IMR-90 (cell line): ENCODE measurements around the gene UBAC1. TPM values are rescaled to one million over a fixed set of nuclear protein-coding genes. Genes with fewer than 3 reads are reported as not detected.

Experiments used
- ATAC-seq: fragments of 200-7000 bp; cut with Tn5 transposase; 2 replicates; pipeline ENCODE4 v1.9.1; 2020; ENCODE audit warnings: low read depth, mild to moderate bottlenecking, moderate library complexity
- BruUV-seq: library from RNA; stranded (reverse); fragments of 400-500 nt; replicated peaks from 2 replicates; lab custom pipeline; 2021; lab: Mats Ljungman, UMichigan
- CTCF ChIA-PET: fragments of 300-600 bp; formaldehyde crosslinking; extraction: SDS; loops from one replicate; lab custom pipeline; 2021; ENCODE audit warnings: antibody characterized with exemption; lab: Yijun Ruan, JAX
- POLR2A ChIA-PET: fragments of 300-600 bp; sonication (Branson Sonifier 250); formaldehyde crosslinking; loops from one replicate; lab custom pipeline; 2022; ENCODE audit warnings: antibody characterized with exemption; ENCODE audit not compliant: unreplicated experiment; lab: Charles Lee
- DNase-seq: peaks from one replicate; pipeline ENCODE4 v3.0.0; 2013
- H2AFZ ChIP-seq: replicated peaks from 2 replicates; pipeline ENCODE3; 2013; ENCODE audit warnings: low read length, mild to moderate bottlenecking; ENCODE audit not compliant: poor library complexity
- H2AK5ac ChIP-seq: 2 replicates; pipeline ENCODE4 v1.6.1; 2013; ENCODE audit warnings: low read depth, low read length, inconsistent platforms
- H2AK9ac ChIP-seq: replicated peaks from 2 replicates; pipeline ENCODE3; 2013; ENCODE audit warnings: mild to moderate bottlenecking, low read depth, low read length, moderate library complexity; ENCODE audit not compliant: poor library complexity
- H2BK120ac ChIP-seq: 2 replicates; pipeline ENCODE4 v1.6.1; 2013; ENCODE audit warnings: low read depth, low read length, inconsistent platforms
- H2BK15ac ChIP-seq: 3 replicates; pipeline ENCODE4 v1.6.1; 2013; ENCODE audit warnings: low read depth, low read length, inconsistent platforms
- H2BK20ac ChIP-seq: 2 replicates; pipeline ENCODE4 v1.6.1; 2013; ENCODE audit warnings: low read depth, mild to moderate bottlenecking, inconsistent platforms, low read length, moderate library complexity
- H2BK5ac ChIP-seq: 2 replicates; pipeline ENCODE4 v1.6.1; 2013; ENCODE audit warnings: mild to moderate bottlenecking, low read depth, low read length, inconsistent platforms; ENCODE audit not compliant: poor library complexity, severe bottlenecking
- H3K14ac ChIP-seq: replicated peaks from 2 replicates; pipeline ENCODE4 v1.6.1; 2013; ENCODE audit warnings: low read depth, low read length, inconsistent platforms
- H3K18ac ChIP-seq: 2 replicates; pipeline ENCODE4 v1.6.1; 2013; ENCODE audit warnings: low read depth, low read length, control low read depth
- H3K23ac ChIP-seq: 2 replicates; pipeline ENCODE4 v1.6.1; 2013; ENCODE audit warnings: low read depth, low read length, inconsistent platforms
- H3K27ac ChIP-seq: 2 replicates; pipeline ENCODE4 v1.5.1; 2013; ENCODE audit warnings: mild to moderate bottlenecking, control low read depth, low read length; ENCODE audit not compliant: insufficient read depth
- H3K27me3 ChIP-seq: 2 replicates; pipeline ENCODE4 v1.6.1; 2013; ENCODE audit warnings: low read length; ENCODE audit not compliant: control insufficient read depth, insufficient read depth
- H3K36me3 ChIP-seq: 2 replicates; pipeline ENCODE4 v1.6.1; 2013; ENCODE audit warnings: low read length, mixed read lengths; ENCODE audit not compliant: control insufficient read depth, insufficient read depth
- H3K4ac ChIP-seq: 2 replicates; pipeline ENCODE4 v1.6.1; 2013; ENCODE audit warnings: low read depth, low read length, inconsistent platforms
- H3K4me1 ChIP-seq: 2 replicates; pipeline ENCODE4 v1.6.1; 2013; ENCODE audit warnings: low read length, mixed read lengths; ENCODE audit not compliant: control insufficient read depth, insufficient read depth
- H3K4me2 ChIP-seq: 2 replicates; pipeline ENCODE4 v1.6.1; 2013; ENCODE audit warnings: low read depth, mild to moderate bottlenecking, control low read depth, low read length, moderate library complexity
- H3K4me3 ChIP-seq: 2 replicates; pipeline ENCODE4 v1.5.1; 2013; ENCODE audit warnings: low read depth, mild to moderate bottlenecking, control low read depth, low read length, moderate library complexity; ENCODE audit not compliant: insufficient read depth
- H3K56ac ChIP-seq: 2 replicates; pipeline ENCODE4 v1.6.1; 2013; ENCODE audit warnings: low read length, inconsistent platforms; ENCODE audit not compliant: insufficient read depth; ENCODE audit errors: extremely low read depth
- H3K79me1 ChIP-seq, 2 experiments: 2 replicates each; pipeline ENCODE4 v1.6.1; 2013; ENCODE audit warnings: low read length in 2 of 2, inconsistent platforms in 1 of 2, low read depth in 1 of 2
- H3K9ac ChIP-seq: 2 replicates; pipeline ENCODE4 v1.6.1; 2013; ENCODE audit warnings: low read depth, low read length, control low read depth
- H3K9me1 ChIP-seq: 2 replicates; pipeline ENCODE4 v1.6.1; 2013; ENCODE audit warnings: low read length, inconsistent platforms; ENCODE audit not compliant: insufficient read depth
- H3K9me3 ChIP-seq: 2 replicates; pipeline ENCODE4 v1.6.1; 2013; ENCODE audit warnings: low read length; ENCODE audit not compliant: control insufficient read depth, insufficient read depth
- H4K20me1 ChIP-seq: 2 replicates; pipeline ENCODE4 v1.6.1; 2013; ENCODE audit warnings: low read length, inconsistent platforms; ENCODE audit not compliant: insufficient read depth
- H4K5ac ChIP-seq: 2 replicates; pipeline ENCODE4 v1.6.1; 2013; ENCODE audit warnings: mild to moderate bottlenecking, low read depth, low read length, control low read depth
- H4K8ac ChIP-seq, 2 experiments: 2 replicates each; pipeline ENCODE4 v1.6.1; 2013; ENCODE audit warnings: low read depth in 2 of 2, low read length in 2 of 2, control low read depth in 1 of 2, inconsistent platforms in 1 of 2
- H4K91ac ChIP-seq: 2 replicates; pipeline ENCODE4 v1.6.1; 2013; ENCODE audit warnings: low read depth, low read length, inconsistent platforms; ENCODE audit not compliant: insufficient read depth
- CEBPB ChIP-seq: IDR thresholded peaks from 2 replicates; pipeline ENCODE4 v1.6.1; 2012; ENCODE audit warnings: low read depth, low read length, improper control_type of control experiment
- CHD1 ChIP-seq: IDR thresholded peaks from 2 replicates; pipeline ENCODE4 v1.6.1; 2012; ENCODE audit warnings: low read depth, low read length, improper control_type of control experiment
- CTCF ChIP-seq: conservative IDR thresholded peaks from 2 replicates; pipeline ENCODE4 v1.5.1; 2012; ENCODE audit warnings: mild to moderate bottlenecking, low read depth, low read length, improper control_type of control experiment
- ELK1 ChIP-seq: fragments of 150-350 bp; IDR thresholded peaks from 2 replicates; pipeline ENCODE4 v1.6.1; 2016; ENCODE audit warnings: low read depth, mild to moderate bottlenecking, low read length, moderate library complexity, borderline replicate concordance
- FOS ChIP-seq: fragments of 150-350 bp; IDR thresholded peaks from 2 replicates; pipeline ENCODE4 v1.6.1; 2016; ENCODE audit warnings: low read depth, low read length
- MAFK ChIP-seq: IDR thresholded peaks from 2 replicates; pipeline ENCODE4 v1.6.1; 2012; ENCODE audit warnings: low read depth, low read length, improper control_type of control experiment
- MAZ ChIP-seq: IDR thresholded peaks from 2 replicates; pipeline ENCODE4 v1.6.1; 2012; ENCODE audit warnings: low read depth, mild to moderate bottlenecking, low read length, improper control_type of control experiment, moderate library complexity, borderline replicate concordance
- MXI1 ChIP-seq: IDR thresholded peaks from 2 replicates; pipeline ENCODE4 v1.6.1; 2012; ENCODE audit warnings: low read depth, mild to moderate bottlenecking, low read length, moderate library complexity, borderline replicate concordance
- NFE2L2 ChIP-seq: fragments of 150-350 bp; IDR thresholded peaks from 2 replicates; pipeline ENCODE4 v1.6.1; 2016; ENCODE audit warnings: low read depth, mild to moderate bottlenecking, low read length
- POLR2A ChIP-seq: IDR thresholded peaks from 2 replicates; pipeline ENCODE4 v1.6.1; 2012; ENCODE audit warnings: mild to moderate bottlenecking, low read depth, low read length
- RAD21 ChIP-seq: IDR thresholded peaks from 2 replicates; pipeline ENCODE4 v1.6.1; 2012; ENCODE audit warnings: low read length, improper control_type of control experiment
- RCOR1 ChIP-seq: IDR thresholded peaks from 2 replicates; pipeline ENCODE4 v1.6.1; 2012; ENCODE audit warnings: mild to moderate bottlenecking, low read length, improper control_type of control experiment; ENCODE audit not compliant: insufficient replicate concordance
- RFX5 ChIP-seq: IDR thresholded peaks from 2 replicates; pipeline ENCODE4 v1.8.0; 2012; ENCODE audit warnings: low read depth, mild to moderate bottlenecking, low read length, moderate library complexity
- SMC3 ChIP-seq: fragments of 150-350 bp; IDR thresholded peaks from 2 replicates; pipeline ENCODE4 v1.6.1; 2016; ENCODE audit warnings: low read depth, mild to moderate bottlenecking, antibody characterized with exemption, low read length, moderate library complexity
- USF2 ChIP-seq: fragments of 150-350 bp; IDR thresholded peaks from 2 replicates; pipeline ENCODE4 v1.6.1; 2017; ENCODE audit warnings: mild to moderate bottlenecking, antibody characterized with exemption, low read length, low read depth
- WGBS, 2 experiments: methylation state at CpG; one replicate each; pipeline versions ENCODE4 v1.1.5 to v1.1.7; 2013; ENCODE audit warnings: missing lambda C conversion rate in 2 of 2; ENCODE audit not compliant: insufficient read length in 1 of 2; ENCODE audit errors: extremely low coverage in 2 of 2; 5-methylcytosine and 5-hydroxymethylcytosine counted together
- dilution Hi-C: fragments of 300-500 bp; cut with HindIII; formaldehyde crosslinking; loops from one replicate; pipeline ENCODE4 v1.14.3; 2018; ENCODE audit warnings: low sequenced_read_pairs; ENCODE audit not compliant: unreplicated experiment
- in situ Hi-C: fragments of 300-500 bp; cut with MboI; formaldehyde crosslinking; loops from 3 replicates; pipeline ENCODE4 v1.14.3; 2019; ENCODE audit warnings: low sequenced_read_pairs, inconsistent platforms, mixed read lengths
- intact Hi-C: fragments of 100-400 bp; cut with micrococcal nuclease; formaldehyde crosslinking; loops from 2 replicates; pipeline ENCODE4 v1.10.0; 2022
- polyA plus RNA-seq, 3 experiments: library from polyadenylated mRNA; depleted of rRNA; stranded (reverse); fragments of >200 nt; gene quantifications; 2 replicates each; pipeline ENCODE4 v1.2.3, GENCODE V29; 2012; ENCODE audit warnings: low replicate concordance in 1 of 3
- total RNA-seq: library from RNA; depleted of rRNA; stranded (reverse); fragments of >200 nt; gene quantifications from 2 replicates; pipeline ENCODE4 v1.2.3, GENCODE V29; 2012

The UBAC1 gene
- total and polyA plus RNA-seq, 2 of the 4 experiments (the other 2 are of a cell fraction) = 25.3 to 33.9 TPM

GRCh38 chr9:135890190-135891026 lies 70.8 kb downstream of the UBAC1 start:
- CTCF ChIA-PET = interaction anchor here (0.6 kb wide), 1 partner anchor 9 kb away, joined by 3 read pairs; no protein-coding TSS in a partner anchor
- H2BK120ac ChIP-seq = no peak overlapping the region
- H3K9me1 ChIP-seq = peaks cover 36% of the 10 kb centered on the region
- H3K56ac ChIP-seq = no peak overlapping the region
- no peak overlapping the region for H3K4ac ChIP-seq
- no TSS peak for BruUV-seq
- intact Hi-C loops (no loop called here), dilution Hi-C loops (no loop called here), in situ Hi-C loops (no loop called here)
- no peak overlapping the region for H3K9ac ChIP-seq
- no peak overlapping the region for H2AK5ac ChIP-seq
- no peak for ATAC-seq
- no peak overlapping the region for H2AFZ ChIP-seq
- no peaks in the 10 kb centered on the region for H3K27me3 ChIP-seq
- H2BK5ac ChIP-seq = no peak overlapping the region
- no peak overlapping the region for H2BK20ac ChIP-seq
- H4K5ac ChIP-seq = no peak overlapping the region
- no peak overlapping the region for H3K27ac ChIP-seq
- no peak overlapping the region for H2BK15ac ChIP-seq
- H3K14ac ChIP-seq = no peak overlapping the region
- H3K23ac ChIP-seq = no peak overlapping the region
- peak overlapping the region; percentile 13 for H2AK9ac ChIP-seq
- H3K4me2 ChIP-seq = no peak overlapping the region
- no peak overlapping the region for H4K91ac ChIP-seq
- H3K4me3 ChIP-seq = no peak overlapping the region
- H3K36me3 ChIP-seq = no peaks in the 10 kb centered on the region
- peaks cover 30 to 87% of the 10 kb centered on the region in 2 experiments for H3K79me1 ChIP-seq
- no peak overlapping the region for H4K8ac ChIP-seq
- no peaks in the 10 kb centered on the region for H3K9me3 ChIP-seq
- no peak overlapping the region for H3K18ac ChIP-seq
- H3K4me1 ChIP-seq = peaks cover 17% of the 10 kb centered on the region
- POLR2A ChIA-PET = no interaction called here
- peaks cover 94% of the 10 kb centered on the region for H4K20me1 ChIP-seq
- WGBS, 2 experiments = 90% methylated on average over 8 of the region's 18 CpGs; no CpG with 5 or more reads in 1 of the 2 experiments
- no peak for DNase-seq
- TF ChIP-seq USF2 (no peak), RAD21 (no peak), MXI1 (no peak), NFE2L2 (no peak), POLR2A (no peak), CTCF (no peak), MAFK (no peak), CEBPB (no peak), ELK1 (no peak), RCOR1 (no peak), RFX5 (no peak), MAZ (no peak), CHD1 (no peak), FOS (no peak), SMC3 (no peak)
